Transverse colon (tissue), 4 donors: ENCODE results near the gene CAPSL. TPM values are rescaled to one million over a fixed set of nuclear protein-coding genes. Genes with fewer than 3 reads are reported as not detected.
"Not testable (repeated sequence)": the region's sequence is repeated elsewhere in the genome, so short reads cannot be mapped to it uniquely, and the experiment has no call there.

Source experiments
- DNase-seq: peaks from one replicate; pipeline ENCODE4 v3.0.0-alpha.2; 2019
- H3K27ac ChIP-seq, 4 donors: fragments of 200-600 bp; sonication (generic); 2 replicates each; pipeline ENCODE4 v1.5.1; 2016 to 2018; ENCODE audit warnings: inconsistent platforms in 4 of 4
- H3K27me3 ChIP-seq: fragments of 200-600 bp; sonication (generic); 2 replicates; pipeline ENCODE4 v1.5.1; 2017; ENCODE audit warnings: inconsistent platforms
- H3K36me3 ChIP-seq, 4 donors: fragments of 200-600 bp; sonication (generic); 2 replicates each; pipeline ENCODE4 v1.5.1; 2017 to 2019; ENCODE audit warnings: inconsistent platforms in 4 of 4
- H3K4me1 ChIP-seq, 4 donors: fragments of 200-600 bp; sonication (generic); 2 replicates each; pipeline ENCODE4 v1.5.1; 2017 to 2020; ENCODE audit warnings: inconsistent platforms in 4 of 4
- H3K4me3 ChIP-seq, 4 donors: fragments of 200-600 bp; sonication (generic); 1 replicate in 1 of 4; 2 replicates in 3 of 4; pipeline versions ENCODE4 v1.5.1 to v1.6.1; 2017 to 2019; ENCODE audit warnings: inconsistent platforms in 4 of 4
- H3K9me3 ChIP-seq, 2 donors: fragments of 200-600 bp; sonication (generic); 2 replicates each; pipeline ENCODE4 v1.5.1; 2017 to 2019; ENCODE audit warnings: inconsistent platforms in 2 of 2
- EP300 ChIP-seq: sonication (generic); formaldehyde crosslinking; IDR thresholded peaks from one replicate; pipeline ENCODE4 v1.6.1; 2017; ENCODE audit warnings: antibody characterized with exemption, low read depth
- POLR2A ChIP-seq: fragments of 450-650 bp; IDR thresholded peaks from one replicate; pipeline ENCODE4 v1.6.1; 2016; ENCODE audit warnings: antibody characterized with exemption, mild to moderate bottlenecking, moderate library complexity
- POLR2AphosphoS5 ChIP-seq, 3 donors: sonication (generic); formaldehyde crosslinking; IDR thresholded peaks; one replicate each; pipeline ENCODE4 v1.6.1; 2016; ENCODE audit warnings: antibody characterized with exemption in 3 of 3
- WGBS, 2 donors: methylation state at CpG; one replicate each; pipeline ENCODE4 v1.1.5; 2018; ENCODE audit warnings: low coverage in 1 of 2; 5-methylcytosine and 5-hydroxymethylcytosine counted together
- in situ Hi-C, 4 donors: fragments of 200-750 bp; cut with MboI; loops; one replicate each; pipeline versions ENCODE4 v1.15.0 to v1.15.1; 2017; ENCODE audit warnings: low sequenced_read_pairs in 3 of 4, low pct_ligation_motif_present in 1 of 4, low pct_unique_long_range_greater_than_20kb in 1 of 4
- intact Hi-C: fragments of 100-400 bp; cut with DNase I; formaldehyde crosslinking; loops from one replicate; pipeline ENCODE4 v1.15.1; 2023; ENCODE audit warnings: low total_unique reads
- total RNA-seq, 4 donors: library from RNA; depleted of rRNA; stranded (reverse); fragments of >200 nt; gene quantifications; one replicate each; pipeline ENCODE4 v1.1.0, GENCODE V29; 2016
- TF ChIP-seq, protein P1 (sequence below), 5 experiments: fragments of 200-600 bp in 3 of 5; fragments of 450-650 bp in 2 of 5; sonication (generic) in 3 of 5; IDR thresholded peaks; 1 replicate in 2 of 5; 2 replicates in 3 of 5; pipeline ENCODE4 v1.5.1; 2016 to 2017; ENCODE audit warnings: antibody characterized with exemption in 5 of 5, inconsistent platforms in 3 of 5, mild to moderate bottlenecking in 2 of 5, moderate library complexity in 1 of 5

Gene CAPSL
- total RNA-seq, 4 donors from 2014 or later: not detected

DNA sequence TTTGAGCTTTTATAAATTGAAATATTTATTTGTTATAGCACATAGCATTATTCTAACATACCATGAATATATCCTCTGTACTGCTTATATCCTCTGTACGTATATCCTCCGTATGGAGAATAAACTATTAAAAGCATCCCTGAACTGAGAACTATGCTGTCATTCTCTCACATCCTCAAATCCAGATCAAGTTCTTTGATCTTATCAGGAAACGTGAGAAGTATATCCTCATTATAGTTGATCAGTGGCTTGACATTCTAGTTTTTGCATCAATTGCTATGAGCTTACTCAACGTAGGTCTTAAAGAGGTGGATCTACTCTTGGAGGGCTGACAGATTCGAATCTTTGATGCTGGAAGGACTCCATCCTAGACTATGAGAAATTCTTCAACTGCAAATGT, 44.3 kb downstream of the CAPSL start:
- no peak overlapping the region for H3K4me3 ChIP-seq
- no peaks in the 10 kb centered on the region for H3K27me3 ChIP-seq
- no peak for TF ChIP-seq EP300
- TF ChIP-seq, protein P1, sequence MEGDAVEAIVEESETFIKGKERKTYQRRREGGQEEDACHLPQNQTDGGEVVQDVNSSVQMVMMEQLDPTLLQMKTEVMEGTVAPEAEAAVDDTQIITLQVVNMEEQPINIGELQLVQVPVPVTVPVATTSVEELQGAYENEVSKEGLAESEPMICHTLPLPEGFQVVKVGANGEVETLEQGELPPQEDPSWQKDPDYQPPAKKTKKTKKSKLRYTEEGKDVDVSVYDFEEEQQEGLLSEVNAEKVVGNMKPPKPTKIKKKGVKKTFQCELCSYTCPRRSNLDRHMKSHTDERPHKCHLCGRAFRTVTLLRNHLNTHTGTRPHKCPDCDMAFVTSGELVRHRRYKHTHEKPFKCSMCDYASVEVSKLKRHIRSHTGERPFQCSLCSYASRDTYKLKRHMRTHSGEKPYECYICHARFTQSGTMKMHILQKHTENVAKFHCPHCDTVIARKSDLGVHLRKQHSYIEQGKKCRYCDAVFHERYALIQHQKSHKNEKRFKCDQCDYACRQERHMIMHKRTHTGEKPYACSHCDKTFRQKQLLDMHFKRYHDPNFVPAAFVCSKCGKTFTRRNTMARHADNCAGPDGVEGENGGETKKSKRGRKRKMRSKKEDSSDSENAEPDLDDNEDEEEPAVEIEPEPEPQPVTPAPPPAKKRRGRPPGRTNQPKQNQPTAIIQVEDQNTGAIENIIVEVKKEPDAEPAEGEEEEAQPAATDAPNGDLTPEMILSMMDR (IDR thresholded peaks at IDR 0.05): no peak
- TF ChIP-seq POLR2A: no peak
- TF ChIP-seq POLR2AphosphoS5 (IDR thresholded peaks at IDR 0.05): no peak
- no peaks in the 10 kb centered on the region for H3K4me1 ChIP-seq
- no peaks in the 10 kb centered on the region for H3K36me3 ChIP-seq
- 79 to 81% methylated on average over 5 of the region's 5 CpGs for WGBS, 2 donors
- intact Hi-C loops: no loop called here
- H3K27ac ChIP-seq: no peak overlapping the region
- H3K9me3 ChIP-seq: no peaks in the 10 kb centered on the region
- in situ Hi-C loops: no loop called here
- DNase-seq: no peak

DNA sequence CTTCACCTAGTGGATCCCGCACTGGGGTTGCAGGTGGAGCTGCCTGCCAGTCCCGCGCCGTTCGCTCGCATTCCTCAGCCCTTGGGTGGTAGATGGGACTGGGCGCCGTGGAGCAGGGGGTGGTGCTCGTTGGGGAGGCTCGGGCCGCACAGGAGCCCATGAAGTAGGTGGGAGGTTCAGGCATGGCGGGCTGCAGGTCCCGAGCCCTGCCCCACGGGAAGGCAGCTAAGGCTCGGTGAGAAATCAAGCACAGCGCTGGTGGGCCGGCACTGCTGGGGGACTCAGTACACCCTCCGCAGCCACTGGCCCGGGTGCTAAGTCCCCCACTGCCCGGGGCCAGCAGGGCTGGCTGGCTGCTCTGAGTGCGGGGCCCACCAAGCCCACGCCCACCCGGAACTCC, 45.6 kb downstream of the CAPSL start:
- H3K4me1 ChIP-seq, H3K27ac ChIP-seq, intact Hi-C loops, H3K27me3 ChIP-seq, H3K9me3 ChIP-seq, DNase-seq, H3K4me3 ChIP-seq, H3K36me3 ChIP-seq, in situ Hi-C loops: not testable (repeated sequence)
- WGBS, 2 donors: 94% methylated on average over 18 of the region's 23 CpGs; no CpG with 5 or more reads in 1 of the 2 donors

DNA sequence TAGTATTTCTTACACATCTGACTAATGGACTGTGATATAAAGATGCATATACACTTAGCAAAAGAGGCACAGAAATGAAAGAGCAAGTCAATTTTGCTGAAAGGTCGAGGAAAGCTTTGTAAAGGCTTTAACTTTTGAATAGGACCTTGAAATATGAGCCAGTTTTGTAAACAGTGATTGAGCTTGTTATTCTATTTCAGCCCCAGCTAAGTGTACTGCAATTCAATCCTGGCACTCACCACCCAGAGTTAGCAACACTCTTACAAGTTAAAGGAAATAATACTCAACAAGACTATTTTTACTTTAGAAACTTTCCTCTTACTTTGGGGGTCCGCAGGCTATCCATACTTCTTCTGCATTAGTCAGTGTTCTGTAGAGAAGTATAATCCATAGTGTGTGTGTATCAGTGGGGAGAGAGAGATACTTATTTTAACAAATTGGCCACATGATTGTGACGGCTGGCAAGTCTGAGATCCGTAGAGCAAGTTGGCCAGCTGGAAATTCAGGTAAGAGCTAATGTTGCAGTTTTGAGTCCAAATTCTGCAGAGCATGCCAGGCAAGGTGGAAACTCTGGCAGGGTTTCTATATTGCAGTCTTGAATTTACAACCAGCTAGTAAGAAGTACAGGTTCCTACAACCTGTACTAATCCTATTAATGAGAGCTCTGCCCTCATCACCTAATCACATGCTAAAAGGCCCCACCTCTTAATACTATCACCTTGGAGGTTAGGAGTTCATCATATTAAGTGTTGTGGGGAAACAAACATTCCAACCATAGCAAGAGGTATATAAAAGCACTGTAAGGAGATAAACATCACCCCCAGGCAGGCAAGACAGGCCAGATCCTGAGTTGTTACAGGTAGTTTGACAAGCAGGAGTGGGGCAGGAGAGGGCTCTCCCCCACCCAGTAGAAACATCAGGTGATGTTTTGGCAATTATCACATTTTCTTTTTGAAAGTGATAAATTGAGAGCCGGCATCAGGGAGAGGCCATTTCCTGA, 48.1 kb downstream of the CAPSL start:
- no peaks in the 10 kb centered on the region for H3K27me3 ChIP-seq
- no peaks in the 10 kb centered on the region for H3K4me1 ChIP-seq
- no peak for TF ChIP-seq EP300
- no peak for TF ChIP-seq POLR2AphosphoS5 (IDR thresholded peaks at IDR 0.05)
- WGBS, 2 donors: 46 to 68% methylated on average over 4 to 5 of the region's 5 CpGs
- no peaks in the 10 kb centered on the region for H3K36me3 ChIP-seq
- H3K9me3 ChIP-seq: no peaks in the 10 kb centered on the region
- intact Hi-C loops (no loop called here), in situ Hi-C loops (no loop called here)
- H3K4me3 ChIP-seq: no peak overlapping the region
- H3K27ac ChIP-seq: no peak overlapping the region
- DNase-seq: no peak

DNA sequence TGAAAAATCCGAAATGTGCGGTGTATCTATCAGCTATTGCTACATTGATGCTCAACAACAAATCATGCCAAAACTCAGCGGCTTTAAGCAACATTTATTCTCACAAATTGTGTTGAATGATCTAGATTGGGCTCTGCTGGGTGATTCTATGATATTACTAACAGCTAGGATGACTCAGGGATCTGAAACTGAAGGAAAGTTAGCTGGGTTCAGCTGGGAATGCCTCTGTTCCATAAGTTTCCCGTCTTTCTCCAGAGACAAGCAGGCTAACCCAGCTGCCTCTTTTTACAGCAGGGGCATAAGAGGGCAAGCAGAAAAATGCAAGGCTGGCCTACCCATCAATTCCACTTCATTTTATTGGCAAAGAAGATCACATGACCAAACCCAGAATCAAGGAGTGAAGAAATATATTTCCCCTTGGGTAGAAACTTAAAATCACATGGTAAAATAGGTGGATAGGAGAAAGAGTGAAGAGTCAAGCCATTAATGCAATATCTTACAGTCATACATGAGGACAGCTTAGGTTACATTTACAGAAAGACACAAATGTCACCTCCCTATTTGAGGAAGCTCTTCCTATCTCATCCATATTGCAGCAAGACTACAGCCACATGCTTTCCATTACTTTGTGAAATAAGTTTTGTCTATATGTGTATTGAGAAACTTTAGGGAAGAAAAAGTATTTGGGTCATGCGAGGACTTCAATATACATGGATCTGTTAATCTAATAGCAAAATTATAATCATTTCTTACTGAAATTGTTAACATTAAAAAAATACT, 50.9 kb downstream of the CAPSL start:
- 63 to 65% methylated on average over 4 to 5 of the region's 5 CpGs for WGBS, 2 donors

More for the DNA sequence above, 50.9 kb downstream of the CAPSL start:
- no peak for DNase-seq
- H3K27ac ChIP-seq: no peak overlapping the region
- intact Hi-C loops: no loop called here
- H3K4me3 ChIP-seq: no peak overlapping the region
- TF ChIP-seq, protein P1 (IDR thresholded peaks at IDR 0.05): no peak
- no peak for TF ChIP-seq POLR2A
- TF ChIP-seq POLR2AphosphoS5 (IDR thresholded peaks at IDR 0.05): no peak
- no peak for TF ChIP-seq EP300
- H3K9me3 ChIP-seq: no peaks in the 10 kb centered on the region
- H3K36me3 ChIP-seq: no peaks in the 10 kb centered on the region
- H3K27me3 ChIP-seq: no peaks in the 10 kb centered on the region
- in situ Hi-C loops: no loop called here
- no peaks in the 10 kb centered on the region for H3K4me1 ChIP-seq
